IMR-90 (cell line): ENCODE measurements around the gene IL15RA. TPM values are rescaled to one million over a fixed set of nuclear protein-coding genes. Genes with fewer than 3 reads are reported as not detected.

ENCODE experiments used
- ATAC-seq: fragments of 200-7000 bp; cut with Tn5 transposase; 2 replicates; pipeline ENCODE4 v1.9.1; 2020; ENCODE audit warnings: low read depth, mild to moderate bottlenecking, moderate library complexity
- BruUV-seq: library from RNA; stranded (reverse); fragments of 400-500 nt; replicated peaks from 2 replicates; lab custom pipeline; 2021; lab: Mats Ljungman, UMichigan
- CTCF ChIA-PET: fragments of 300-600 bp; formaldehyde crosslinking; extraction: SDS; loops from one replicate; lab custom pipeline; 2021; ENCODE audit warnings: antibody characterized with exemption; lab: Yijun Ruan, JAX
- POLR2A ChIA-PET: fragments of 300-600 bp; sonication (Branson Sonifier 250); formaldehyde crosslinking; loops from one replicate; lab custom pipeline; 2022; ENCODE audit warnings: antibody characterized with exemption; ENCODE audit not compliant: unreplicated experiment; lab: Charles Lee
- DNase-seq: peaks from one replicate; pipeline ENCODE4 v3.0.0; 2013
- H2AFZ ChIP-seq: replicated peaks from 2 replicates; pipeline ENCODE3; 2013; ENCODE audit warnings: low read length, mild to moderate bottlenecking; ENCODE audit not compliant: poor library complexity
- H2AK5ac ChIP-seq: 2 replicates; pipeline ENCODE4 v1.6.1; 2013; ENCODE audit warnings: low read depth, low read length, inconsistent platforms
- H2AK9ac ChIP-seq: replicated peaks from 2 replicates; pipeline ENCODE3; 2013; ENCODE audit warnings: mild to moderate bottlenecking, low read depth, low read length, moderate library complexity; ENCODE audit not compliant: poor library complexity
- H2BK120ac ChIP-seq: 2 replicates; pipeline ENCODE4 v1.6.1; 2013; ENCODE audit warnings: low read depth, low read length, inconsistent platforms
- H2BK15ac ChIP-seq: 3 replicates; pipeline ENCODE4 v1.6.1; 2013; ENCODE audit warnings: low read depth, low read length, inconsistent platforms
- H2BK20ac ChIP-seq: 2 replicates; pipeline ENCODE4 v1.6.1; 2013; ENCODE audit warnings: low read depth, mild to moderate bottlenecking, inconsistent platforms, low read length, moderate library complexity
- H2BK5ac ChIP-seq: 2 replicates; pipeline ENCODE4 v1.6.1; 2013; ENCODE audit warnings: mild to moderate bottlenecking, low read depth, low read length, inconsistent platforms; ENCODE audit not compliant: poor library complexity, severe bottlenecking
- H3K14ac ChIP-seq: replicated peaks from 2 replicates; pipeline ENCODE4 v1.6.1; 2013; ENCODE audit warnings: low read depth, low read length, inconsistent platforms
- H3K18ac ChIP-seq: 2 replicates; pipeline ENCODE4 v1.6.1; 2013; ENCODE audit warnings: low read depth, low read length, control low read depth
- H3K23ac ChIP-seq: 2 replicates; pipeline ENCODE4 v1.6.1; 2013; ENCODE audit warnings: low read depth, low read length, inconsistent platforms
- H3K27ac ChIP-seq: 2 replicates; pipeline ENCODE4 v1.5.1; 2013; ENCODE audit warnings: mild to moderate bottlenecking, control low read depth, low read length; ENCODE audit not compliant: insufficient read depth
- H3K27me3 ChIP-seq: 2 replicates; pipeline ENCODE4 v1.6.1; 2013; ENCODE audit warnings: low read length; ENCODE audit not compliant: control insufficient read depth, insufficient read depth
- H3K36me3 ChIP-seq: 2 replicates; pipeline ENCODE4 v1.6.1; 2013; ENCODE audit warnings: low read length, mixed read lengths; ENCODE audit not compliant: control insufficient read depth, insufficient read depth
- H3K4ac ChIP-seq: 2 replicates; pipeline ENCODE4 v1.6.1; 2013; ENCODE audit warnings: low read depth, low read length, inconsistent platforms
- H3K4me1 ChIP-seq: 2 replicates; pipeline ENCODE4 v1.6.1; 2013; ENCODE audit warnings: low read length, mixed read lengths; ENCODE audit not compliant: control insufficient read depth, insufficient read depth
- H3K4me2 ChIP-seq: 2 replicates; pipeline ENCODE4 v1.6.1; 2013; ENCODE audit warnings: low read depth, mild to moderate bottlenecking, control low read depth, low read length, moderate library complexity
- H3K4me3 ChIP-seq: 2 replicates; pipeline ENCODE4 v1.5.1; 2013; ENCODE audit warnings: low read depth, mild to moderate bottlenecking, control low read depth, low read length, moderate library complexity; ENCODE audit not compliant: insufficient read depth
- H3K56ac ChIP-seq: 2 replicates; pipeline ENCODE4 v1.6.1; 2013; ENCODE audit warnings: low read length, inconsistent platforms; ENCODE audit not compliant: insufficient read depth; ENCODE audit errors: extremely low read depth
- H3K79me1 ChIP-seq, 2 experiments: 2 replicates each; pipeline ENCODE4 v1.6.1; 2013; ENCODE audit warnings: low read length in 2 of 2, inconsistent platforms in 1 of 2, low read depth in 1 of 2
- H3K9ac ChIP-seq: 2 replicates; pipeline ENCODE4 v1.6.1; 2013; ENCODE audit warnings: low read depth, low read length, control low read depth
- H3K9me1 ChIP-seq: 2 replicates; pipeline ENCODE4 v1.6.1; 2013; ENCODE audit warnings: low read length, inconsistent platforms; ENCODE audit not compliant: insufficient read depth
- H3K9me3 ChIP-seq: 2 replicates; pipeline ENCODE4 v1.6.1; 2013; ENCODE audit warnings: low read length; ENCODE audit not compliant: control insufficient read depth, insufficient read depth
- H4K20me1 ChIP-seq: 2 replicates; pipeline ENCODE4 v1.6.1; 2013; ENCODE audit warnings: low read length, inconsistent platforms; ENCODE audit not compliant: insufficient read depth
- H4K5ac ChIP-seq: 2 replicates; pipeline ENCODE4 v1.6.1; 2013; ENCODE audit warnings: mild to moderate bottlenecking, low read depth, low read length, control low read depth
- H4K8ac ChIP-seq, 2 experiments: 2 replicates each; pipeline ENCODE4 v1.6.1; 2013; ENCODE audit warnings: low read depth in 2 of 2, low read length in 2 of 2, control low read depth in 1 of 2, inconsistent platforms in 1 of 2
- H4K91ac ChIP-seq: 2 replicates; pipeline ENCODE4 v1.6.1; 2013; ENCODE audit warnings: low read depth, low read length, inconsistent platforms; ENCODE audit not compliant: insufficient read depth
- BHLHE40 ChIP-seq: fragments of 150-350 bp; IDR thresholded peaks from 2 replicates; pipeline ENCODE4 v1.6.1; 2016; ENCODE audit warnings: mild to moderate bottlenecking, low read depth, low read length
- CHD1 ChIP-seq: IDR thresholded peaks from 2 replicates; pipeline ENCODE4 v1.6.1; 2012; ENCODE audit warnings: low read depth, low read length, improper control_type of control experiment
- CTCF ChIP-seq: conservative IDR thresholded peaks from 2 replicates; pipeline ENCODE4 v1.5.1; 2012; ENCODE audit warnings: mild to moderate bottlenecking, low read depth, low read length, improper control_type of control experiment
- ELK1 ChIP-seq: fragments of 150-350 bp; IDR thresholded peaks from 2 replicates; pipeline ENCODE4 v1.6.1; 2016; ENCODE audit warnings: low read depth, mild to moderate bottlenecking, low read length, moderate library complexity, borderline replicate concordance
- MAFK ChIP-seq: IDR thresholded peaks from 2 replicates; pipeline ENCODE4 v1.6.1; 2012; ENCODE audit warnings: low read depth, low read length, improper control_type of control experiment
- MXI1 ChIP-seq: IDR thresholded peaks from 2 replicates; pipeline ENCODE4 v1.6.1; 2012; ENCODE audit warnings: low read depth, mild to moderate bottlenecking, low read length, moderate library complexity, borderline replicate concordance
- RCOR1 ChIP-seq: IDR thresholded peaks from 2 replicates; pipeline ENCODE4 v1.6.1; 2012; ENCODE audit warnings: mild to moderate bottlenecking, low read length, improper control_type of control experiment; ENCODE audit not compliant: insufficient replicate concordance
- SMC3 ChIP-seq: fragments of 150-350 bp; IDR thresholded peaks from 2 replicates; pipeline ENCODE4 v1.6.1; 2016; ENCODE audit warnings: low read depth, mild to moderate bottlenecking, antibody characterized with exemption, low read length, moderate library complexity
- WGBS, 2 experiments: methylation state at CpG; one replicate each; pipeline versions ENCODE4 v1.1.5 to v1.1.7; 2013; ENCODE audit warnings: missing lambda C conversion rate in 2 of 2; ENCODE audit not compliant: insufficient read length in 1 of 2; ENCODE audit errors: extremely low coverage in 2 of 2; 5-methylcytosine and 5-hydroxymethylcytosine counted together
- dilution Hi-C: fragments of 300-500 bp; cut with HindIII; formaldehyde crosslinking; loops from one replicate; pipeline ENCODE4 v1.14.3; 2018; ENCODE audit warnings: low sequenced_read_pairs; ENCODE audit not compliant: unreplicated experiment
- in situ Hi-C: fragments of 300-500 bp; cut with MboI; formaldehyde crosslinking; loops from 3 replicates; pipeline ENCODE4 v1.14.3; 2019; ENCODE audit warnings: low sequenced_read_pairs, inconsistent platforms, mixed read lengths
- intact Hi-C: fragments of 100-400 bp; cut with micrococcal nuclease; formaldehyde crosslinking; loops from 2 replicates; pipeline ENCODE4 v1.10.0; 2022
- polyA plus RNA-seq, 3 experiments: library from polyadenylated mRNA; depleted of rRNA; stranded (reverse); fragments of >200 nt; gene quantifications; 2 replicates each; pipeline ENCODE4 v1.2.3, GENCODE V29; 2012; ENCODE audit warnings: low replicate concordance in 1 of 3
- total RNA-seq: library from RNA; depleted of rRNA; stranded (reverse); fragments of >200 nt; gene quantifications from 2 replicates; pipeline ENCODE4 v1.2.3, GENCODE V29; 2012

The IL15RA gene
- total and polyA plus RNA-seq, 2 of the 4 experiments (the other 2 are of a cell fraction), result 2.0 to 7.6 TPM

- ChIA-PET POLR2A (no interaction called here), CTCF (no interaction called here)
- no peak for ATAC-seq
- Histone ChIP-seq H3K14ac (no peak overlapping the region), H2BK5ac (no peak overlapping the region), H2BK20ac (no peak overlapping the region), H3K4me2 (no peak overlapping the region), H4K5ac (no peak overlapping the region), H3K4me1 (peaks cover 2% of the 10 kb centered on the region; the same call in 1 of the 2 replicates), H3K27me3 (no peaks in the 10 kb centered on the region), H3K9ac (no peak overlapping the region), H3K56ac (no peak overlapping the region), H2AFZ (no peak overlapping the region), H4K91ac (no peak overlapping the region), H2BK15ac (no peak overlapping the region), H2BK120ac (no peak overlapping the region), H4K8ac (no peak overlapping the region), H3K18ac (no peak overlapping the region), H2AK9ac (no peak overlapping the region), H3K9me1 (peaks cover 6% of the 10 kb centered on the region; the same call in 1 of the 2 replicates), H3K27ac (no peak overlapping the region), H4K20me1 (no peaks in the 10 kb centered on the region), H3K9me3 (no peaks in the 10 kb centered on the region), H3K79me1 (peaks cover 3 to 54% of the 10 kb centered on the region in 2 experiments; a peak in 2 of 4 replicates), H3K36me3 (peaks cover 2% of the 10 kb centered on the region; the same call in 1 of the 2 replicates), H3K4ac (no peak overlapping the region), H3K23ac (no peak overlapping the region), H3K4me3 (no peak overlapping the region), H2AK5ac (peak overlapping the region; percentile 30; the same call in 1 of the 2 replicates)
- dilution Hi-C loops (no loop called here), intact Hi-C loops (no loop called here), in situ Hi-C loops (no loop called here)
- TF ChIP-seq RCOR1 (no peak), MAFK (no peak), CTCF (no peak), BHLHE40 (no peak), MXI1 (no peak), CHD1 (no peak), ELK1 (no peak), SMC3 (no peak)
- WGBS, 2 experiments, result 92% methylated on average over 2 of the region's 9 CpGs; no CpG with 5 or more reads in 1 of the 2 experiments
- no TSS peak for BruUV-seq
- no peak for DNase-seq
Measured at GRCh38 chr10:5968681-5969453, 8.5 kb downstream of the IL15RA start.
